Heart left ventricle (tissue), 16 donors: ENCODE measurements around the gene IGF2. TPM values are rescaled to one million over a fixed set of nuclear protein-coding genes. Genes with fewer than 3 reads are reported as not detected.

ENCODE experiments used
- ATAC-seq, 4 donors: fragments of 200-7000 bp; cut with Tn5 transposase; one replicate each; pipeline ENCODE4 v1.9.1; 2020 to 2022; ENCODE audit warnings: moderate library complexity in 4 of 4, mild to moderate bottlenecking in 3 of 4, moderate number of reproducible peaks in 1 of 4
- DNase-seq, 5 donors: peaks; one replicate each; pipeline ENCODE4 v3.0.0-alpha.2; 2020
- H3K27ac ChIP-seq, 12 donors: fragments of 200-600 bp; sonication (generic) in 4 of 12; one replicate each; pipeline versions ENCODE4 v1.5.0 to v1.8.0; 2016 to 2022; ENCODE audit warnings: mild to moderate bottlenecking in 2 of 12
- H3K27me3 ChIP-seq, 9 donors: fragments of 200-600 bp; sonication (generic) in 2 of 9; one replicate each; pipeline versions ENCODE4 v1.5.1 to v1.8.0; 2016 to 2022; ENCODE audit warnings: mild to moderate bottlenecking in 3 of 9
- H3K36me3 ChIP-seq, 9 donors: fragments of 200-600 bp; sonication (generic) in 2 of 9; one replicate each; pipeline versions ENCODE4 v1.5.0 to v1.8.0; 2018 to 2022; ENCODE audit warnings: mild to moderate bottlenecking in 2 of 9
- H3K4me1 ChIP-seq, 12 donors: fragments of 200-600 bp; sonication (generic) in 4 of 12; one replicate each; pipeline versions ENCODE4 v1.5.0 to v1.8.0; 2016 to 2022; ENCODE audit warnings: mild to moderate bottlenecking in 3 of 12
- H3K4me3 ChIP-seq, 12 donors: fragments of 200-600 bp; sonication (generic) in 4 of 12; one replicate each; pipeline versions ENCODE4 v1.5.0 to v1.8.0; 2017 to 2022; ENCODE audit warnings: mild to moderate bottlenecking in 9 of 12, moderate library complexity in 4 of 12
- H3K9me3 ChIP-seq, 12 donors: fragments of 200-600 bp; sonication (generic) in 4 of 12; one replicate each; pipeline versions ENCODE4 v1.5.0 to v1.8.0; 2016 to 2022; ENCODE audit warnings: mild to moderate bottlenecking in 1 of 12
- CTCF ChIP-seq, 12 donors: fragments of 200-600 bp; sonication (generic) in 4 of 12; IDR thresholded peaks; one replicate each; pipeline versions ENCODE4 v1.5.0 to v1.8.0; 2018 to 2022; ENCODE audit warnings: antibody characterized with exemption in 12 of 12, mild to moderate bottlenecking in 5 of 12
- POLR2A ChIP-seq, 2 donors: fragments of 450-650 bp; IDR thresholded peaks; one replicate each; pipeline ENCODE4 v1.6.1; 2017; ENCODE audit warnings: antibody characterized with exemption in 2 of 2, mild to moderate bottlenecking in 2 of 2, moderate library complexity in 2 of 2
- WGBS, 4 donors: extraction: QIAGEN DNeasy Blood & Tissue Kit in 2 of 4; methylation state at CpG; one replicate each; pipeline versions ENCODE4 v1.1.5 to v1.1.7; 2013 to 2018; 5-methylcytosine and 5-hydroxymethylcytosine counted together
- intact Hi-C, 10 donors: fragments of 100-400 bp; cut with DNase I; formaldehyde crosslinking; loops; one replicate each; pipeline versions ENCODE4 v1.11.1 to v1.14.2; 2022
- polyA plus RNA-seq, 2 donors: library from polyadenylated mRNA; stranded (reverse); fragments of 200-250 nt; gene quantifications; one replicate each; pipeline ENCODE4 v1.2.3, GENCODE V29; 2013
- total RNA-seq, 9 donors: library from RNA; depleted of rRNA in 2 of 9; stranded (reverse); fragments of >200 nt in 2 of 9; fragmentation: NEBNext Ultra II Directional in 3 of 9; extraction: Animal tissue kit (Norgen Biotek cat#: 25700) in 3 of 9; gene quantifications; one replicate each; pipeline versions ENCODE4 v1.1.0 to v1.2.4, GENCODE V29; 2016 to 2023
- donor health status: ischemic (EF 13 %, LVEDD 7.1; RV severe dilation, severe dysfunction).
- donor health status: healthy with polysubstance abuse.
- donor health status: DM: no; HTN: yes; CAD: no.
- donor health status: DM: no; HTN: no; CAD: no.
- donor health status: ischemic (EF 25% LVEDD 6.9; RV normal size, moderate dysfunction).
- donor health status: ischemic (EF 25% LVEDD 5.7; RV mildly dilated, moderate dysfunction).
- donor health status: healthy.
- donor health status: DM: yes; HTN: yes; CAD: no.
- donor health status: ischemic (EF 35%, LVEDD 5.7; RV mildly dilated, moderate dysfunction).
- donor health status: nonischemic (EF 11% LVEDD 7.7; RV severe dilation, severe dysfunction).
- donor health status: DM: yes; HTN: yes; CAD: no.
- donor health status: PGD.
- donor health status: ischemic (EF 29% LVEDD 5.4; RV normal size, mild dysfunction).
- donor health status: nonischemic (EF 23%, LVEDD 6.1; RV moderate dilation, normal function).

Gene IGF2
- total and polyA plus RNA-seq, 11 donors = 48.9 to 175 (median 99.3) TPM

- DNase-seq = no peak
- intact Hi-C loops = loop anchor here in 1 of 10 donors (10.0 kb wide), 1 partner anchor 343 kb away; no protein-coding TSS in a partner anchor
- H3K36me3 ChIP-seq = no peaks in the 10 kb centered on the region
- peaks cover 0 to 4% (median 0%) of the 10 kb centered on the region in 12 donors for H3K4me1 ChIP-seq
- H3K27me3 ChIP-seq = peaks cover 0 to 20% (median 8%) of the 10 kb centered on the region in 9 donors
- 78 to 91% (median 85%) methylated on average over 10 to 18 of the region's 18 CpGs for WGBS, 4 donors
- TF ChIP-seq CTCF (IDR thresholded peaks at IDR 0.05) (no peak), POLR2A (IDR thresholded peaks at IDR 0.05) (no peak)
- H3K4me3 ChIP-seq = no peak overlapping the region
- H3K27ac ChIP-seq = no peak overlapping the region
- ATAC-seq = no peak
- no peaks in the 10 kb centered on the region for H3K9me3 ChIP-seq
Measured at GRCh38 chr11:2182075-2182474, 42.9 kb upstream of the IGF2 start.

GRCh38 chr11:2180789-2181370 is 41.7 kb upstream of the IGF2 start:
- Histone ChIP-seq H3K27me3 (peaks cover 0 to 18% (median 6%) of the 10 kb centered on the region in 9 donors), H3K4me1 (no peaks in the 10 kb centered on the region)
- 72 to 87% (median 79%) methylated on average over 9 to 11 of the region's 11 CpGs for WGBS, 4 donors

GRCh38 chr11:2180347-2180746 is 41.2 kb upstream of the IGF2 start:
- no peaks in the 10 kb centered on the region for H3K36me3 ChIP-seq
- H3K27me3 ChIP-seq = peaks cover 0 to 14% (median 1%) of the 10 kb centered on the region in 9 donors
- WGBS, 4 donors = 74 to 81% (median 79%) methylated on average over 9 to 15 of the region's 15 CpGs
- DNase-seq = no peak
- TF ChIP-seq POLR2A (IDR thresholded peaks at IDR 0.05) (no peak), CTCF (IDR thresholded peaks at IDR 0.05) (no peak)
- H3K4me1 ChIP-seq = no peaks in the 10 kb centered on the region
- H3K9me3 ChIP-seq = no peaks in the 10 kb centered on the region
- no peak overlapping the region for H3K27ac ChIP-seq
- intact Hi-C loops = loop anchor here in 1 of 10 donors (10.0 kb wide), 1 partner anchor 344 kb away; no protein-coding TSS in a partner anchor
- no peak overlapping the region for H3K4me3 ChIP-seq
- no peak for ATAC-seq

More at GRCh38 chr11:2180789-2181370, 41.7 kb upstream of the IGF2 start:
- no peak for ATAC-seq
- intact Hi-C loops = loop anchor here in 1 of 10 donors (10.0 kb wide), 1 partner anchor 344 kb away; no protein-coding TSS in a partner anchor
- Histone ChIP-seq H3K9me3 (no peaks in the 10 kb centered on the region), H3K4me3 (no peak overlapping the region), H3K27ac (no peak overlapping the region), H3K36me3 (no peaks in the 10 kb centered on the region)
- TF ChIP-seq POLR2A (IDR thresholded peaks at IDR 0.05) = no peak
- no peak for TF ChIP-seq CTCF (IDR thresholded peaks at IDR 0.05)
- no peak for DNase-seq

GRCh38 chr11:2179516-2179915 is 40.3 kb upstream of the IGF2 start:
- intact Hi-C loops = no loop called here
- no peaks in the 10 kb centered on the region for H3K9me3 ChIP-seq
- TF ChIP-seq CTCF (IDR thresholded peaks at IDR 0.05) = no peak
- no peak for TF ChIP-seq POLR2A (IDR thresholded peaks at IDR 0.05)
- 79 to 91% (median 84%) methylated on average over 3 to 10 of the region's 10 CpGs for whole genome bisulfite sequencing, 4 donors
- no peak overlapping the region for H3K27ac ChIP-seq
- no peaks in the 10 kb centered on the region for H3K4me1 ChIP-seq
- DNase-seq (no peak), ATAC-seq (no peak)
- no peaks in the 10 kb centered on the region for H3K36me3 ChIP-seq
- H3K4me3 ChIP-seq = no peak overlapping the region
- H3K27me3 ChIP-seq = peaks cover 0 to 14% (median 0%) of the 10 kb centered on the region in 9 donors
